K562 (cell line): Measurements from ENCODE around the gene NOP58. TPM values are rescaled to one million over a fixed set of nuclear protein-coding genes. Genes with fewer than 3 reads are reported as not detected.

ENCODE experiments used
- ATAC-seq: fragments of 200-7000 bp; cut with Tn5 transposase; 3 replicates; pipeline ENCODE4 v1.9.1; 2020; ENCODE audit warnings: moderate library complexity
- BruUV-seq: library from RNA; stranded (reverse); fragments of 400-500 nt; replicated peaks from 2 replicates; lab custom pipeline; 2021; lab: Mats Ljungman, UMichigan
- CTCF ChIA-PET: fragments of 300-600 bp; formaldehyde crosslinking; extraction: SDS; loops from one replicate; lab custom pipeline; 2021; ENCODE audit warnings: low intra/inter-chr PET ratio; lab: Yijun Ruan, JAX
- POLR2A ChIA-PET: fragments of 300-600, 350-650 bp; sonication (Branson Sonifier 250); formaldehyde crosslinking; extraction: SDS; loops from one replicate; lab custom pipeline; 2021; ENCODE audit warnings: antibody characterized with exemption, inconsistent platforms; lab: Yijun Ruan, JAX
- DNase-seq, 4 experiments: peaks; one replicate each; pipeline versions ENCODE4 v3.0.0 to v3.0.0-alpha.2; 2011 to 2018; ENCODE audit warnings: low spot score in 3 of 4, mixed read lengths in 3 of 4; ENCODE audit errors: extremely low read depth in 1 of 4
- FAIRE-seq: peaks from 2 replicates; lab custom pipeline; 2011; peaks lifted over from hg19 to GRCh38; lab: Jason Lieb, UNC
- H2AFZ ChIP-seq: 2 replicates; pipeline ENCODE4 v1.6.0; 2011; ENCODE audit warnings: low read depth, low read length, control low read depth, inconsistent platforms
- H3K27ac ChIP-seq: fragments of 200-600 bp; 3 replicates; pipeline ENCODE4 v1.8.0; 2011; ENCODE audit warnings: low read depth, mild to moderate bottlenecking, control low read depth, inconsistent platforms, low read length, moderate library complexity, mixed read lengths; ENCODE audit errors: extremely low read depth
- H3K27me3 ChIP-seq, 2 experiments: fragments of 300-600 bp in 1 of 2; 2 replicates in 1 of 2; 3 replicates in 1 of 2; pipeline versions ENCODE4 v1.6.0 to v1.8.0; 2011; ENCODE audit warnings: inconsistent platforms in 2 of 2, low read length in 2 of 2, mild to moderate bottlenecking in 1 of 2, mixed read lengths in 1 of 2, moderate library complexity in 1 of 2; ENCODE audit not compliant: control insufficient read depth in 2 of 2, insufficient read depth in 2 of 2
- H3K36me3 ChIP-seq: fragments of 300-600 bp; 3 replicates; pipeline ENCODE4 v1.8.0; 2011; ENCODE audit warnings: mild to moderate bottlenecking, low read length, inconsistent platforms; ENCODE audit not compliant: control insufficient read depth, insufficient read depth
- H3K4me1 ChIP-seq, 2 experiments: fragments of 200-600 bp in 1 of 2; replicated peaks in 1 of 2; 2 replicates in 1 of 2; 3 replicates in 1 of 2; pipeline versions ENCODE4 v1.5.1 to v1.8.0; 2011; ENCODE audit warnings: inconsistent platforms in 2 of 2, low read length in 2 of 2, mild to moderate bottlenecking in 1 of 2, mixed read lengths in 1 of 2, moderate library complexity in 1 of 2; ENCODE audit not compliant: control insufficient read depth in 2 of 2, insufficient read depth in 2 of 2
- H3K4me2 ChIP-seq: 2 replicates; pipeline ENCODE4 v1.6.1; 2011; ENCODE audit warnings: low read length, control low read depth, inconsistent platforms, mixed read lengths; ENCODE audit not compliant: insufficient read depth
- H3K4me3 ChIP-seq: fragments of 200-600 bp; sonication (generic), shearing (Covaris generic); 2 replicates; pipeline ENCODE4 v1.5.1; 2016; ENCODE audit warnings: control low read depth, inconsistent platforms
- H3K79me2 ChIP-seq: fragments of 200-600 bp; 3 replicates; pipeline ENCODE4 v1.8.0; 2011; ENCODE audit warnings: low read length, inconsistent platforms; ENCODE audit not compliant: control insufficient read depth, insufficient read depth
- H3K9ac ChIP-seq, 2 experiments: 2 replicates each; pipeline versions ENCODE4 v1.6.0 to v1.6.1; 2011; ENCODE audit warnings: low read depth in 2 of 2, low read length in 2 of 2, control low read depth in 1 of 2, inconsistent platforms in 1 of 2, mild to moderate bottlenecking in 1 of 2, mixed read lengths in 1 of 2; ENCODE audit not compliant: insufficient read depth in 1 of 2
- H3K9me1 ChIP-seq: one replicate; pipeline ENCODE4 v1.6.0; 2011; ENCODE audit warnings: inconsistent platforms, mild to moderate bottlenecking, low read length, moderate library complexity; ENCODE audit not compliant: control insufficient read depth, insufficient read depth
- H3K9me3 ChIP-seq: replicated peaks from 2 replicates; pipeline ENCODE4 v1.5.1; 2011; ENCODE audit warnings: low read depth, low read length, inconsistent platforms; ENCODE audit not compliant: control insufficient read depth, insufficient read depth
- H4K20me1 ChIP-seq: replicated peaks from 2 replicates; pipeline ENCODE4 v1.6.1; 2011; ENCODE audit warnings: low read length, inconsistent platforms, mixed read lengths; ENCODE audit not compliant: control insufficient read depth, insufficient read depth
- CHD4 ChIP-seq: fragments of 200-600 bp; sonication (generic); IDR thresholded peaks from 3 replicates; pipeline ENCODE4 v1.6.1; 2012; ENCODE audit warnings: low read depth, mild to moderate bottlenecking, mixed read lengths, low read length, inconsistent platforms; ENCODE audit not compliant: insufficient read depth, insufficient replicate concordance, poor library complexity, severe bottlenecking
- DPF2 ChIP-seq: fragments of 450-650 bp; IDR thresholded peaks from 2 replicates; pipeline ENCODE4 v1.6.1; 2016
- E2F6 ChIP-seq, 2 experiments: IDR thresholded peaks; 2 replicates each; pipeline ENCODE4 v1.6.1; 2011; ENCODE audit warnings: borderline replicate concordance in 1 of 2, control low read depth in 1 of 2, low read depth in 1 of 2, low read length in 1 of 2, mild to moderate bottlenecking in 1 of 2, mixed read lengths in 1 of 2, moderate library complexity in 1 of 2; ENCODE audit not compliant: insufficient read depth in 1 of 2, insufficient read length in 1 of 2, poor library complexity in 1 of 2, severe bottlenecking in 1 of 2; ENCODE audit errors: extremely low read depth in 1 of 2
- NRF1 ChIP-seq, 2 experiments: fragments of 450-650 bp; IDR thresholded peaks in 1 of 2; conservative IDR thresholded peaks in 1 of 2; 2 replicates each; pipeline ENCODE4 v1.6.1; 2014; ENCODE audit warnings: mild to moderate bottlenecking in 2 of 2
- SIX5 ChIP-seq, 2 experiments: IDR thresholded peaks; 2 replicates each; pipeline ENCODE4 v1.6.1; 2011; ENCODE audit warnings: low read length in 2 of 2, borderline replicate concordance in 1 of 2, low read depth in 1 of 2, mild to moderate bottlenecking in 1 of 2, moderate library complexity in 1 of 2; ENCODE audit not compliant: insufficient read depth in 1 of 2
- ZNF639 ChIP-seq, 2 experiments: fragments of 200-800 bp in 1 of 2; sonication (Bioruptor generic) in 1 of 2; sonication (generic) in 1 of 2; formaldehyde crosslinking in 1 of 2; IDR thresholded peaks in 1 of 2; conservative IDR thresholded peaks in 1 of 2; 2 replicates each; pipeline versions ENCODE4 v1.5.0 to v1.6.1; 2016 to 2020; ENCODE audit warnings: missing compliant biosample characterization in 1 of 2, missing genetic modification characterization in 1 of 2, missing genetic modification reagents in 1 of 2
- WGBS: fragments of 100-300 bp; shearing (Covaris generic); methylation state at CpG from one replicate; pipeline ENCODE4 v1.1.6; 2016; ENCODE audit warnings: low coverage, mixed read lengths; ENCODE audit not compliant: insufficient coverage; ENCODE audit errors: missing lambda C conversion rate; 5-methylcytosine and 5-hydroxymethylcytosine counted together
- in situ Hi-C: fragments of 300-500 bp; cut with MboI; formaldehyde crosslinking; loops from 4 replicates; pipeline ENCODE4 v1.15.0; 2018; ENCODE audit warnings: inconsistent platforms, mixed read lengths
- intact Hi-C: fragments of 100-400 bp; cut with micrococcal nuclease; formaldehyde crosslinking; loops from 2 replicates; pipeline ENCODE4 v1.14.2; 2022
- polyA plus RNA-seq, 8 experiments: library from polyadenylated mRNA; depleted of rRNA in 4 of 8; stranded (reverse) in 5 of 8; unstranded in 3 of 8; fragments of >200 nt; fragmentation: Nextera tagmentation in 2 of 8; fragmentation: Illumina TruSeq in 1 of 8; extraction: Ambion mirVana in 2 of 8; extraction: Trizol in 1 of 8; gene quantifications; 2 replicates each; pipeline versions ENCODE4 v1.2.1 to v1.2.3, GENCODE V29; 2011 to 2014; ENCODE audit warnings: inconsistent platforms in 1 of 8, missing spikeins in 1 of 8
- total RNA-seq, 7 experiments: library from RNA; depleted of rRNA in 6 of 7; stranded (reverse); fragments of >200 nt in 6 of 7; fragmentation: Illumina TruSeq in 2 of 7; extraction: Trizol in 2 of 7; gene quantifications; 2 replicates each; pipeline versions ENCODE4 v1.2.1 to v1.2.3, GENCODE V29; 2011 to 2021; ENCODE audit warnings: low replicate concordance in 1 of 7
- TF ChIP-seq, protein P1 (sequence below), 2 experiments: IDR thresholded peaks in 1 of 2; conservative IDR thresholded peaks in 1 of 2; 2 replicates each; pipeline ENCODE4 v1.6.1; 2016; ENCODE audit warnings: low read depth in 2 of 2, mild to moderate bottlenecking in 1 of 2, missing compliant biosample characterization in 1 of 2, missing genetic modification characterization in 1 of 2, moderate library complexity in 1 of 2
- TF ChIP-seq, protein P2 (sequence below): sonication (generic); formaldehyde crosslinking; IDR thresholded peaks from 2 replicates; pipeline ENCODE4 v1.8.0; 2022; ENCODE audit warnings: mild to moderate bottlenecking, low read depth, missing genetic modification reagents

Gene NOP58
- total and polyA plus RNA-seq, 9 of the 15 experiments (the other 6 are each of a cell fraction or from before 2014, with no cell fraction given): 132 to 332 (median 208) TPM

- TF ChIP-seq, protein P1, sequence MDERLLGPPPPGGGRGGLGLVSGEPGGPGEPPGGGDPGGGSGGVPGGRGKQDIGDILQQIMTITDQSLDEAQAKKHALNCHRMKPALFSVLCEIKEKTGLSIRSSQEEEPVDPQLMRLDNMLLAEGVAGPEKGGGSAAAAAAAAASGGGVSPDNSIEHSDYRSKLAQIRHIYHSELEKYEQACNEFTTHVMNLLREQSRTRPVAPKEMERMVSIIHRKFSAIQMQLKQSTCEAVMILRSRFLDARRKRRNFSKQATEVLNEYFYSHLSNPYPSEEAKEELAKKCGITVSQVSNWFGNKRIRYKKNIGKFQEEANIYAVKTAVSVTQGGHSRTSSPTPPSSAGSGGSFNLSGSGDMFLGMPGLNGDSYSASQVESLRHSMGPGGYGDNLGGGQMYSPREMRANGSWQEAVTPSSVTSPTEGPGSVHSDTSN (CRISPR knock-in tag; IDR thresholded peaks at IDR 0.05; ENCODE audit: low read depth): no peak
- TF ChIP-seq, protein P1 (tag; conservative IDR thresholded peaks at IDR 0.05; ENCODE audit: low read depth): no peak
These were observed 24.0 kb downstream of the NOP58 start (continued) for GRCh38 chr2:202289394-202290204.

GRCh38 chr2:202290316-202290715 lies 24.8 kb downstream of the NOP58 start:
- Histone ChIP-seq H3K4me3 (no peak overlapping the region), H3K4me2 (no peak overlapping the region), H3K27me3 (no peaks in the 10 kb centered on the region), H3K79me2 (peaks cover 21% of the 10 kb centered on the region; the same call in 2 of the 3 replicates), H3K36me3 (peaks cover 94% of the 10 kb centered on the region), H3K9me1 (no peaks in the 10 kb centered on the region), H4K20me1 (no peaks in the 10 kb centered on the region), H2AFZ (no peak overlapping the region), H3K4me1 (no peaks in the 10 kb centered on the region), H3K9me3 (no peaks in the 10 kb centered on the region), H3K9ac (no peak overlapping the region), H3K27ac (no peak overlapping the region)
- CTCF ChIA-PET: no interaction called here
- POLR2A ChIA-PET: no interaction called here
- ATAC-seq: no peak
- intact Hi-C loops (no loop called here), in situ Hi-C loops (no loop called here)
- peak; percentile 35 for FAIRE-seq
- WGBS: 93% methylated on average over 3 of the region's 3 CpGs
- DNase-seq: no peak
- BruUV-seq: no TSS peak
- TF ChIP-seq NRF1 (conservative IDR thresholded peaks at IDR 0.05 in 1 of 2, IDR thresholded peaks at IDR 0.05 in 1 of 2) (no peak), DPF2 (no peak), E2F6 (IDR thresholded peaks at IDR 0.05; ENCODE audit: borderline replicate concordance in 1 of 2, extremely low read depth in 1 of 2, insufficient read depth in 1 of 2, insufficient read length in 1 of 2, low read depth in 1 of 2, low read length in 1 of 2, poor library complexity in 1 of 2, severe bottlenecking in 1 of 2) (no peak), SIX5 (IDR thresholded peaks at IDR 0.05; ENCODE audit: borderline replicate concordance in 1 of 2, insufficient read depth in 1 of 2, low read depth in 1 of 2, low read length in 2 of 2) (no peak), ZNF639 (CRISPR knock-in tag; conservative IDR thresholded peaks at IDR 0.05 in 1 of 2, IDR thresholded peaks at IDR 0.05 in 1 of 2) (no peak), CHD4 (no peak)
- TF ChIP-seq, protein P2, sequence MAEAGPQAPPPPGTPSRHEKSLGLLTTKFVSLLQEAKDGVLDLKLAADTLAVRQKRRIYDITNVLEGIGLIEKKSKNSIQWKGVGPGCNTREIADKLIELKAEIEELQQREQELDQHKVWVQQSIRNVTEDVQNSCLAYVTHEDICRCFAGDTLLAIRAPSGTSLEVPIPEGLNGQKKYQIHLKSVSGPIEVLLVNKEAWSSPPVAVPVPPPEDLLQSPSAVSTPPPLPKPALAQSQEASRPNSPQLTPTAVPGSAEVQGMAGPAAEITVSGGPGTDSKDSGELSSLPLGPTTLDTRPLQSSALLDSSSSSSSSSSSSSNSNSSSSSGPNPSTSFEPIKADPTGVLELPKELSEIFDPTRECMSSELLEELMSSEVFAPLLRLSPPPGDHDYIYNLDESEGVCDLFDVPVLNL (CRISPR knock-in tag): no peak
